Measurements from ENCODE around the gene OTOS. TPM values are rescaled to one million over a fixed set of nuclear protein-coding genes. Genes with fewer than 3 reads are reported as not detected.

The OTOS gene
- not detected in 2 replicates for total RNA-seq (2014; rRNA removed; shearing (Covaris generic))

GRCh38 chr2:240140511-240140910 is at the start of gene OTOS:
Gene OTOS (minus strand): TSS chr2:240140658. CDS start chr2:240140326, 332 bp downstream.
- DNase-seq (ENCODE audit: low spot score), result no peak

DNA sequence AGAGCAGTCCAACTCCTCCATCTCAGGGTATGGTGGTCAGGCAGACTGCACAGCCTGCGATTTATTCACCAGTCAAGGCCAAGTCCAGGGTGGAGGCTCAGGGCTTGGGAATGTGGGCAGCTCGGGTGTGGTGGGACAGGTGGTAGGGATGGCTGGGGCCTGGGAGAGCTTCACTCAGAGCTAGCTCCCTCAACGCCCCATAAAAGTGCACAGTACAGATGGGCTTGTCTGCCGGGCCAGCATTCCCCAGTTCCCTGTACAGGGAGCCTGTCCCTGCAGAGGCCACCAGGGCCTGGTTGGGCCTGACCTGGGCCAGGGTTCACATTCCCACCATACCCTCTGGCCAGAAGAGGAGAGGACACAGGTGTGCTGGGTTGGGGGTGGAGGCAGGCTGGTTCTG is 49.2 kb upstream of the OTOS start:
- DNase-seq (ENCODE audit: low spot score), result no peak

DNA sequence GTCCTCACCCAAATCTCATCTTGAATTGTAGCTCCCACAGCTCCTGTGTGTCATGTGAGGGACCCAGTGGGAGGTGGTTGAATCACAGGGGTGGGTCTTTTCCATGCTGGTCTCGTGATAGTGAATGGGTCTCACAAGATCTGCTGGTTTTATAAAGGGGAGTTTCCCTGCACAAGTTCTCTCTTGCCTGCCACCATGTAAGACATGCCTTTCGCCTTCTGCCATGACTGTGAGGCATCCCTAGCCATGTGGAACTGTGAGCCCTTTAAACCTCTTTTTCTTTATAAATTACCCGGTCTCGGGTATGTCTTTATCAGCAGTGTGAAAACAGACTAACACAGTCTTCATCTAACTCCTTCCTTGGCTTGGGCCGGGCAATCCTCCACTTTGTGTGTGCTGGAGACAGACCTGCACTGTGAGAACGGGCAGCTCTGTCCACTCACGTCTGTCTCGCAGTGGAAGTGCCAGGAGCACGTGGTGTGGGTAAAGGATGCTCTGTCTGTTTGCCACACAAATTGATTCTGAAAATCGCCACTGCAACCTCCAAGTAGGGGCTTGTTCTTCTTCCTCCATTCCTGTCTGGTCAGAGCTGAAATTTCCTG is 47.6 kb upstream of the OTOS start:
- DNase-seq (ENCODE audit: low spot score), result no peak

GRCh38 chr2:240186191-240186725 is 45.8 kb upstream of the OTOS start:
- DNase-seq (ENCODE audit: low spot score), result no peak

DNA sequence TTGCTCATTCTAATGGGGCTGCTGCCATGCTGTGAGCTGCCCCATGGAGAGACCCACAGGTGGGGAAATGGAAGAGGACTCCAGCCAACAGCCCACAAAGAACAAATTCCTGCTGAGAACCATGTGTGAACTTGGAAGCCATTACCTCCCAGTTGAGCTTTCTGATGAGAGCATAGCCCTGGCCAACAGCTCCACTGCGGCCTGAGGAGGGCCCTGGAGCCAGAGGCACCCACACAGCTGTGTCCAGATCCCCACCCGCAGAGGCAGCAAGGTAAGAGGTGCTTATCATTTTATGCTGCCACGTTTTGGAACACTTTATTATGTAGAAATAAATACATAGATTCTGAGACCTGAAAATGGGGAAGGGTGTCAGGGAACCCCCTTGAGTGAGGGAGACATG is 44.2 kb upstream of the OTOS start:
- no peak for DNase-seq (ENCODE audit: low spot score)

DNA sequence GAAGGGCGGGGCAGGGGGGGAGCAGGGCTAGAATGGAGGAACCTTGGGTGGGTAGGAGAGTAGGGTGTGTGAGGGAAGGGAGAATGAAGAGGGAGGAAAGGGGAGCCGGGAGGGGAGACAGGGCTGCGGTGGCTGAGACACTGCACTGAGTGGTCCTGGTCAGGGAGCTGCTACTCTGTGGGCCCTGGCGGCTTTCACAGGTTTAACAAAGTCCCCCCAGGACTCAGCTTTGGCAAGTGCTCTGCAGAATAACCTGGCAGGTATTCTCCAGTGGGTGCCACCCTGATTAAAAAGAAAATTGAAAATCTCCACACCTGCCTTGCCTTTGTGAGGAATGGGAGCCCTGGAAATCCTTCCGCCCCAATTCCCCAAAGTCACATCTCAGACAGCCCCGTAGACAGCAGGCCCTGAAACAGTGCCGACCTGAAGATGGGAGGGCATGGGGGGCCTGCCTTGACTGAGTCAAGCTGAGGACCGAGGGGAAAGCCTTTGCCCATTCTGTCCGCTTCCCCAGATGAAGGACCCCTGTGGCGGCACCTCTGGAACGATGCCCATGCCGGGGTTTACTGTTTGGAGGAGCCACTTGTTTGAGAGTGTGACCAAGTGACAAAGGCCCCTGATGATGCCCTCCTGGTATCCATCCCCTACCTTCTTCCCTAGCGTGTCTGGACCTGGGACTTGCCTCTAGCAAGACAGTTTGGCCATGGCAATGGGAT is 43.6 kb upstream of the OTOS start:
- no peak for DNase-seq (ENCODE audit: low spot score)

GRCh38 chr2:240183006-240183874 is 42.8 kb upstream of the OTOS start:
- no peak for DNase-seq (ENCODE audit: low spot score)

DNA sequence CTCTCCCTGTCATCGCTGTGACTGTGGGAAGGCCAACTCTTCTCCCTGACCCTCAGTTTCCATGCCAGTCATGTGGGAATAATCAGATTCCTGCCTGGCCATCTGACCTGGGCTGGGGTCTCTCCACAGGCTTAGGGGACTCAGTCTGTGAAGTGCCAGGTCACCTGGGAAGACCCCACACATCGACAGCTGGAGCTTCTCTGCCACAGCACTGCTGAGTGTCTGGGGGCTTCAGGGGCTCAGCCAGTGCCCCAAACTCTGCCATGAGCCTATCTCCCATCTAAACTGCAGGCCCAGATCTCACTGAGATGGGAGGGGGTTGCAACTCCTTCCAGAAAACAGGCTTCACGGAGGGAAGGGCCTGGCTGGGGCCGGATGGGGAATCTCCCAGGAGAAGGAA is 42.0 kb upstream of the OTOS start:
- DNase-seq (ENCODE audit: low spot score), result no peak

DNA sequence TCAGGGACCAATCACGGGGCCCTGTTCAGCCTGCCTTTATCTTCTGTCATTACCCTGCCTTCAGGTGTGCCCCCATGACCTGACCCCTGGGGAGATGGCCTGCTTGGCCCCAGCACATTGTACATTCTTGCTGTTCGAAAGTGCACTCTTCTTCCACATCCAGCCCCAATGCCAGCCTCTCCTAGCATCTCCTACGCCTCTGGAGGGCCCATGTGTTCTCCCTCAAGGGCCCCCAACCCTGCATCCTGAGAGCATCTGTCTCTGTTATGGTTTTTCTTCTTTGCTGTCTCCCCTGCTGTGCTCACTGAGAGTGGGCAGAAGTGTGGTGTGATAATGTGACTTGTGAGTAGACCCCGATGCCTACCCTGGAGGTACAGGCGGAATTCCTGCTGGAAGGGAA is 41.5 kb upstream of the OTOS start:
- no peak for DNase-seq (ENCODE audit: low spot score)

GRCh38 chr2:240179941-240180666 is 39.6 kb upstream of the OTOS start:
- no peak for DNase-seq (ENCODE audit: low spot score)

GRCh38 chr2:240179186-240179815 is 38.8 kb upstream of the OTOS start:
- DNase-seq (ENCODE audit: low spot score), result no peak

DNA sequence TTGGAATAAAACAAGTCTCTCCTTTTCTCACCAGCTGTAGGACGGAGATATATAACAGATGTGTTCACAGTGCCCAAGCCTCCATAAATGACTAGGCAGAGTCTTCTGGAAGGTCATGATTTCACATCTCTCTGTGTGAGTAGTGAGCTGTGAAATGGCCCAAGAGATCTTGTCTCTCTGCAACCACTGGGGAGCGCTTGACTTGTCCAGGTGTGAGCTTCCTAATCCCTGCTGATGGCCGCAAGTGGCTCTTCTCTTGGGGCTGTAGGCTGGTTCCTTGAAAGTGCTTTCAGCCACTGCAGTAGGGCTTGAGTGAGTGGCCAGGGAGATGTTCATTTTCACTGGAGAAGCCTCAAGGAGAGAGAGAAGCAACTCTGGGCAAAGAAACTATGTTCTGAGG is 38.1 kb upstream of the OTOS start:
- DNase-seq (ENCODE audit: low spot score), result no peak

DNA sequence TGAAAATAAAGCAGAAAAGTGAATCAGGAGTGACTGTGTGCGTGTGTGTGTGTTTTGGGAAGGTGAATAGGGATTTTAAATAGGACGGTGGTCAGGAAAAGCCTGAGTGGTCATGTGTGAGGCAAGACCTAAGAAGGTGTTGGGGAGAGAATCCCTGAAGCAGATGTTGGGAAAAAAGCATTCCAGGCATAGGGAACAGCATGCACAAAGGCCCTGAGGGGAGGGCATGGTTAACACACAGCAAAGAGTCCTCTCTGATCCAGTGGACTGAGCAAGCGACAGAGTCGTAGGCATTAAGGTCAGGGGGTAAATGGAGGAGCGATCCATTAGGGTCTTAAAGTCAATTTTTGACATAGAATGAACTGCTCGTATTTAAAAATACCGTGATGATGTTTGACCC is 34.0 kb upstream of the OTOS start:
- DNase-seq (ENCODE audit: low spot score), result no peak

GRCh38 chr2:240172071-240172895 is 31.8 kb upstream of the OTOS start:
- DNase-seq (ENCODE audit: low spot score), result no peak

GRCh38 chr2:240170883-240171282 is 30.4 kb upstream of the OTOS start:
- DNase-seq (ENCODE audit: low spot score), result no peak

DNA sequence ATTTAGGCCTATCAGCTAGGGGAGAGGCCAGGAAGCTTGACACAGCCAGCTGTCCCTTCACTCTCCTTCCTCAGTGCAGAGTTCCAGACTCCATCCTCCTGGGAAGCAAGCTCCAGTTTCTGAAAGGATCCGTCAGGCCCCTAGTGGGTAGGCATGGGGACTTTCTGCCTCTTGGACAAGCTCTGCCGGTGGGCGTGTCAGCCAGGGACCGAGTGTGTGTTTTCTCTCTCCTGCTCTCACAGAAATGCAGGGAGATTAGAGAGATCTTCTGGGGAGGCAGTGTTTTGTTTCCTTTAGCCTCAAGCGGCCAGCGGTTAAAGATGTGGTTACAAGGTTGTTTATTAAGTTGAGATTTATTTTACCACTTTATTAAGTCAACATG is 29.9 kb upstream of the OTOS start:
- no peak for DNase-seq (ENCODE audit: low spot score)

GRCh38 chr2:240169486-240170353 is 29.3 kb upstream of the OTOS start:
- DNase-seq (ENCODE audit: low spot score), result no peak

GRCh38 chr2:240168546-240169361 is 28.3 kb upstream of the OTOS start:
- DNase-seq (ENCODE audit: low spot score), result no peak

Measured in HT-29 (cell line).